Kidney epithelial cell (primary cell): ENCODE measurements around the gene AQP3. TPM values are rescaled to one million over a fixed set of nuclear protein-coding genes. Genes with fewer than 3 reads are reported as not detected.

Source experiments
- DNase-seq: peaks from one replicate; pipeline ENCODE4 v3.0.0-alpha.2; 2010; ENCODE audit warnings: low read depth
- H3K27me3 ChIP-seq: 2 replicates; pipeline ENCODE4 v1.6.0; 2011; ENCODE audit warnings: low read length; ENCODE audit not compliant: control insufficient read depth, insufficient read depth
- H3K36me3 ChIP-seq: 2 replicates; pipeline ENCODE4 v1.5.1; 2011; ENCODE audit warnings: low read length; ENCODE audit not compliant: control insufficient read depth, insufficient read depth
- H3K4me3 ChIP-seq: 2 replicates; pipeline ENCODE4 v1.5.1; 2011; ENCODE audit warnings: low read depth, mild to moderate bottlenecking, control low read depth, low read length
- total RNA-seq: library from RNA; depleted of rRNA; stranded (reverse); fragments of >200 nt; gene quantifications from 2 replicates; pipeline ENCODE4 v1.2.3, GENCODE V29; 2015
- TF ChIP-seq, protein P1 (sequence below): IDR thresholded peaks from 2 replicates; pipeline ENCODE4 v1.5.1; 2011; ENCODE audit warnings: mild to moderate bottlenecking, moderate library complexity, low read length, control low read depth, inconsistent platforms; ENCODE audit not compliant: insufficient read depth, poor library complexity, severe bottlenecking

The AQP3 gene
- total RNA-seq, 1 donor from 2014 or later: 1.1 TPM

DNA sequence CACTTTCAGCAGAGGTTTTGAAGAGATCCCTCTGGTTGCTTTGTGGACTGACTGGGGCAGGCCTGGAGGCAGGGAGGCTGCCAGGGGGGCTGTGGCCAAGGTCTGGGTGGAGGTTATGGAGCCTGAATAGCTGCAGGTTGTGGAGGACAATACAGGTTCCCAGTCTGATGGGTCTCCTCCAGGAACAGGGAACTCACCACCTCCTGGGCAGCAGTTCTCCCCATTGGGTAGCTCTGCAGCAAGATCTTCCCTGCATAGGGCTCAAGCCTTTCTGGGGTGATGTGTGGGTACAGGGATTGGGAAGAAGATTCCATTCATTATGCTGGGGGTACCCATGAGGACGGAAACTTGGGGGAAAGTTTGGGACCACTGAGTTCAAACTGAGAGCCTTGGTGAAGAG, 6.8 kb downstream of the AQP3 start:
- H3K27me3 ChIP-seq: peaks cover 6% of the 10 kb centered on the region
- TF ChIP-seq, protein P1, sequence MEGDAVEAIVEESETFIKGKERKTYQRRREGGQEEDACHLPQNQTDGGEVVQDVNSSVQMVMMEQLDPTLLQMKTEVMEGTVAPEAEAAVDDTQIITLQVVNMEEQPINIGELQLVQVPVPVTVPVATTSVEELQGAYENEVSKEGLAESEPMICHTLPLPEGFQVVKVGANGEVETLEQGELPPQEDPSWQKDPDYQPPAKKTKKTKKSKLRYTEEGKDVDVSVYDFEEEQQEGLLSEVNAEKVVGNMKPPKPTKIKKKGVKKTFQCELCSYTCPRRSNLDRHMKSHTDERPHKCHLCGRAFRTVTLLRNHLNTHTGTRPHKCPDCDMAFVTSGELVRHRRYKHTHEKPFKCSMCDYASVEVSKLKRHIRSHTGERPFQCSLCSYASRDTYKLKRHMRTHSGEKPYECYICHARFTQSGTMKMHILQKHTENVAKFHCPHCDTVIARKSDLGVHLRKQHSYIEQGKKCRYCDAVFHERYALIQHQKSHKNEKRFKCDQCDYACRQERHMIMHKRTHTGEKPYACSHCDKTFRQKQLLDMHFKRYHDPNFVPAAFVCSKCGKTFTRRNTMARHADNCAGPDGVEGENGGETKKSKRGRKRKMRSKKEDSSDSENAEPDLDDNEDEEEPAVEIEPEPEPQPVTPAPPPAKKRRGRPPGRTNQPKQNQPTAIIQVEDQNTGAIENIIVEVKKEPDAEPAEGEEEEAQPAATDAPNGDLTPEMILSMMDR: no peak
- no peak for DNase-seq
- H3K36me3 ChIP-seq: no peaks in the 10 kb centered on the region
- H3K4me3 ChIP-seq: no peak overlapping the region

DNA sequence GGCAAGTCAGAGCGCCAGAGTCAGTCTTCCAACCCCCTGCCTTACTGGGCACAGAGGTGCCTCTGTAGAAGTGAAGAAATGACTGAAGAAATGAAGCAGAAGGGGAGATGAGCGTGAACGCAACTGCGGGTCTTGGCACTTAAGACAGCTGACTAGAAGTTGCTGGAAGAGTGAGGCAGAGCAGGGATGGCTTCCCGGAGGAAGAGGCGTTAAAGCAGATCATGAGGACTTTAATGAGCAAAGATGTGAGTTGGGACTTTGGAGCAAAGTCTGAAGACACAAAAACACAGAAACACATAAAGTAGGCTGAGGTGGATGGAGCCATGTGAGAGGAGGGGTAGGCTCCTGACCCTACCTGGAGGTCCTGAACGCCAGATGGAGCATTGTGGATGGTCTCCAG, 7.2 kb downstream of the AQP3 start:
- Histone ChIP-seq H3K27me3 (peaks cover 6% of the 10 kb centered on the region), H3K36me3 (no peaks in the 10 kb centered on the region), H3K4me3 (no peak overlapping the region)
- TF ChIP-seq, protein P1: no peak
- no peak for DNase-seq

DNA sequence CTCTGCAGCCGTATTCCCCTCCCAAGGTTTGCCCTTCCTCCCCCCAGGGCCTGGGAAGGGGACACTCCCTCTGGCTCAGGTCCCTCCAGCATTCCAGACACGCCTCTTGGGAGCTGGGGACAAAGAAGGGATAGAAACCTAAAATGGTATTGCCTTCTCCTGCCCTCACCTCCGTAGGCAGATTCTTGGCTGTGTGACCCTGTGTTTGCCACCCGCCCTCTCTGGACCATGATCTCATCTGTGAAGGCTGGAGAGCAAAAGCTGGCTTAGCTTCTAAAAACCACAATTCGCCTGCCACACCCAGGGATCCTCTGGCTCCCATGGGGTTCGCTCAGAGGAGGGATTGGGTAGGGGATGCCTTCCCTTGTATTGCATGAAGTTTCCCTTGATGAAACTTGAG, 7.7 kb downstream of the AQP3 start:
- H3K36me3 ChIP-seq: no peaks in the 10 kb centered on the region
- DNase-seq: no peak
- TF ChIP-seq, protein P1: no peak

DNA sequence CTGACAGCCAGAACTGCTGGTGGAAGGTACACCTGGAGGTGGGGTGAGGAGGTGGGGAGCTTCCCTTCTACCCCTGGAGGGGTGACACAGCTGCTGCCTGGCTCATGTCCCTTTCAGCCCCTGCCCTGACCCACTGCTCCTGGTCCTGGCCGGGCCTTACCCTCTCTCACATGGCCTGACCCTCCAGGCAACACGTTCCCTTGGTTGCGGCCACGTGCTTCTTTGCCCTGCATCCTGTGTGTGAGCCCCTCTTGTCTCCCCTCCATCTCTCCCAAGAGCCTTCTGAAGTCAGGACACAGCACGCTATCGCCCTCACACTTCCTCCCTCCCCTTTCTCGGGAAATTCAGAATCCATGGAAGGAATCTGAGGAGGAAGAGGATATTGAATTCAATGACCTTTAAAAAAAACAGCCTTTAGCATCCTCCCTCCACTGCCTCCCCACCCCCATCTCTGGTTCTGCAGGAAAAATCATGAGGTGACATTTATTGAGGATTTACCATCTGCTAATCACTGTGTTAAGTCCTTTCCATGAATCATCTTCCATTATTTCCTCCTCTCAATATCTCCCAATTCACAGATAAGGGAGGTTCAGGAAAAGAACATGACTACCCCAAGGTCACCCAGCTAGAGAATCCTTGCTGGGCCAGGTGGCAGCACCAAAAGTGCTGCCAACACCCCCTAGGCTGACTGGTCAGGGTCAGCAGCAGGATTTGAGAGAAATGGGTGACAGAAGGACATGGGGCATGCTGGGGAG, 8.3 kb downstream of the AQP3 start:
- no peak overlapping the region for H3K4me3 ChIP-seq
- no peak for DNase-seq
- H3K27me3 ChIP-seq: peaks cover 12% of the 10 kb centered on the region
- no peaks in the 10 kb centered on the region for H3K36me3 ChIP-seq
- TF ChIP-seq, protein P1: no peak

More for the DNA sequence above, 7.7 kb downstream of the AQP3 start:
- Histone ChIP-seq H3K4me3 (no peak overlapping the region), H3K27me3 (peaks cover 10% of the 10 kb centered on the region)

DNA sequence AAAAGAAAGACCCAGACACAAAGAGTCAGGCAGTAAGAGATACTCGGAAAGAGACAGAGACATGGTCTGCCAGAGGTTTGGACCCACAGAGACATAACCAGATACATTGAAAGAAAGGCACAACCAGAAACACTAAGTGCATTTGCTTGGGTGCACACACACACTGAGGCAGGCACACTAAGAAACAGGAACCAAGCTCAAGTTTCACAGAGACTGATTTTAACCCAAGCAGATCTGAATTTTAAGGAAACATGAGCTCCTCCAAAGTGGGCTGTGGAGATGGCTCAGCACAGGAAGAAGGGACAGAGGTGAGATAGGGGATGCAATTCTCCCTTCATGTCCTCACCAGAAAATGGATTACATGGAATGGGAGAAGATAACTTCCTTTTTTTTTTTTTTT, 9.5 kb downstream of the AQP3 start:
- no peak for DNase-seq
- peaks cover 12% of the 10 kb centered on the region for H3K27me3 ChIP-seq
- TF ChIP-seq, protein P1: no peak
- no peak overlapping the region for H3K4me3 ChIP-seq
- H3K36me3 ChIP-seq: no peaks in the 10 kb centered on the region

DNA sequence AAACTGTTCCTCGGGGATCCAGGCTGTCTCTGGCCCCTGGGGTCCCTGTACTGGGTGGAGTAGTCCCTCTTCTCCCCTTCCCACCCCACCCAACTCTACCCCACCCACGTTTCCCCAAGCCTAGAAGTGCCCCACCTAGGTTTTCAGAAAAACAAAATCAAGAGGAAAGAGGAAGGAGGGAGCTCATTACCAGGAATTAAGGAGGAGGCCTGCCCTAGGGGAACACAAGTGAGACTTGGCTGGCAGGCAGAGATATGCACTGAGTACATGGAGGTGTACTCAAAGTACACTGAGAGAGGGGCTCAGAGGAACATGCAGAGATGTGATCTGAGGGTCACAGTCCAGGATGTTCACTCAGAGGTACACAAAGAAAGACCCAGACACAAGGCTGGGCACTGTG, 10.2 kb downstream of the AQP3 start:
- Histone ChIP-seq H3K4me3 (no peak overlapping the region), H3K27me3 (peaks cover 12% of the 10 kb centered on the region), H3K36me3 (no peaks in the 10 kb centered on the region)
- TF ChIP-seq, protein P1: no peak
- DNase-seq: no peak
